HepG2 (cell line): ENCODE results near the gene RYK. TPM values are rescaled to one million over a fixed set of nuclear protein-coding genes. Genes with fewer than 3 reads are reported as not detected.

Source experiments
- BORCS8-MEF2B ChIP-seq: sonication (generic); formaldehyde crosslinking; IDR thresholded peaks from 2 replicates; pipeline ENCODE4 v1.8.0; 2022; ENCODE audit warnings: mild to moderate bottlenecking, missing genetic modification reagents
- JUND ChIP-seq: sonication (generic); formaldehyde crosslinking; IDR thresholded peaks from 2 replicates; pipeline ENCODE4 v1.8.0; 2022; ENCODE audit warnings: mild to moderate bottlenecking, missing genetic modification reagents
- MIXL1 ChIP-seq: IDR thresholded peaks from 2 replicates; pipeline ENCODE4 v1.6.1; 2016
- NAIF1 ChIP-seq: sonication (generic); formaldehyde crosslinking; IDR thresholded peaks from 2 replicates; pipeline ENCODE4 v1.5.0; 2020; ENCODE audit warnings: mild to moderate bottlenecking, missing genetic modification reagents, borderline replicate concordance
- NPAS2 ChIP-seq: sonication (generic); formaldehyde crosslinking; IDR thresholded peaks from 2 replicates; pipeline ENCODE4 v1.8.0; 2022; ENCODE audit warnings: mild to moderate bottlenecking, missing genetic modification reagents, borderline replicate concordance
- SMC3 ChIP-seq: IDR thresholded peaks from 2 replicates; pipeline ENCODE4 v1.6.1; 2011; ENCODE audit warnings: low read length, improper control_type of control experiment
- SRSF9 ChIP-seq: fragments of 200-400 bp; formaldehyde crosslinking; IDR thresholded peaks from 2 replicates; pipeline ENCODE4 v1.6.1; 2018; ENCODE audit warnings: borderline replicate concordance, mild to moderate bottlenecking, low read depth, low read length; ENCODE audit not compliant: insufficient read depth, poor library complexity, severe bottlenecking
- TCF7 ChIP-seq: sonication (generic); IDR thresholded peaks from 2 replicates; pipeline ENCODE4 v1.6.1; 2016; ENCODE audit warnings: antibody characterized with exemption, low read depth
- ZFX ChIP-seq: sonication (generic); formaldehyde crosslinking; IDR thresholded peaks from 2 replicates; pipeline ENCODE4 v1.4.0; 2020; ENCODE audit warnings: mild to moderate bottlenecking, low read depth, missing genetic modification reagents, moderate library complexity
- polyA plus RNA-seq, 8 experiments: library from polyadenylated mRNA; depleted of rRNA in 3 of 8; stranded (reverse) in 7 of 8; unstranded in 1 of 8; fragments of >200 nt; fragmentation: Illumina TruSeq in 4 of 8; extraction: Trizol in 4 of 8; gene quantifications; 2 replicates each; pipeline versions ENCODE4 v1.2.1 to v1.2.3, GENCODE V29; 2011 to 2016; ENCODE audit warnings: low read depth in 4 of 8, missing spikeins in 1 of 8, mixed read lengths in 1 of 8; ENCODE audit not compliant: insufficient read depth in 1 of 8
- total RNA-seq, 5 experiments: library from RNA; depleted of rRNA; stranded (reverse); fragments of >200 nt; fragmentation: Illumina TruSeq; extraction: Trizol; gene quantifications; 2 replicates each; pipeline ENCODE4 v1.2.3, GENCODE V29; 2016; ENCODE audit warnings: low read depth in 1 of 5
- TF ChIP-seq, protein P1 (sequence below), 2 experiments: fragments of 450-650 bp in 1 of 2; sonication (generic) in 1 of 2; formaldehyde crosslinking; IDR thresholded peaks; 2 replicates each; pipeline versions ENCODE4 v1.5.0 to v1.8.0; 2020 to 2022; ENCODE audit warnings: mild to moderate bottlenecking in 1 of 2, missing genetic modification reagents in 1 of 2
- TF ChIP-seq, protein P2 (sequence below): sonication (generic); formaldehyde crosslinking; IDR thresholded peaks from 2 replicates; pipeline ENCODE4 v1.5.1; 2020; ENCODE audit warnings: mild to moderate bottlenecking, missing genetic modification reagents, borderline replicate concordance

Gene RYK
- total and polyA plus RNA-seq, 2 of the 13 experiments (the other 11 are each of a cell fraction or from before 2014, with no cell fraction given) = 35.0 to 66.2 TPM

DNA sequence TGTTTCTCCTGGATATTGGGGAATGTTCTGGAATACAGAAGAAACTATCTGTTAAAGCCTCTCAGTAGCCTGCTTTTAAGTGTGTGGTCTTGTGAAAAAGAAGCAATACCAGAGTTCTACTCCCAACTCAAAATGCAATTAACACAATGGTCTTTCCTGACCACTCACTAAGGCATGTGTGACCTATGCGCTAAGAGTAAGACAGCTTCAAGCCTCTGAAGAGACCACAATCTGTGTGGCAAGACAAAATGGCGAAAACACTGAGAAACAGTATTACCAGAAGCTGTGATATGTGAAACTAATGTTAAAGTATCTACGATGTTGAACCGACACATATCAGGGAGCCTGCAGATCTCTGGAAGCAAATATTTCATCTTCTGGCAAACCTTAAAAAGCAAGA is 33.8 kb downstream of the RYK start (continued):
- TF ChIP-seq, protein P1, sequence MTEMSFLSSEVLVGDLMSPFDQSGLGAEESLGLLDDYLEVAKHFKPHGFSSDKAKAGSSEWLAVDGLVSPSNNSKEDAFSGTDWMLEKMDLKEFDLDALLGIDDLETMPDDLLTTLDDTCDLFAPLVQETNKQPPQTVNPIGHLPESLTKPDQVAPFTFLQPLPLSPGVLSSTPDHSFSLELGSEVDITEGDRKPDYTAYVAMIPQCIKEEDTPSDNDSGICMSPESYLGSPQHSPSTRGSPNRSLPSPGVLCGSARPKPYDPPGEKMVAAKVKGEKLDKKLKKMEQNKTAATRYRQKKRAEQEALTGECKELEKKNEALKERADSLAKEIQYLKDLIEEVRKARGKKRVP (CRISPR knock-in tag; IDR thresholded peaks at IDR 0.05) = no peak
- TF ChIP-seq NAIF1 (CRISPR knock-in tag) (no peak), NPAS2 (CRISPR knock-in tag) (no peak), BORCS8-MEF2B (CRISPR knock-in tag) (no peak), MIXL1 (CRISPR knock-in tag) (no peak), ZFX (CRISPR knock-in tag) (no peak), SRSF9 (no peak), TCF7 (no peak), JUND (CRISPR knock-in tag) (no peak), SMC3 (no peak)
- TF ChIP-seq, protein P2, sequence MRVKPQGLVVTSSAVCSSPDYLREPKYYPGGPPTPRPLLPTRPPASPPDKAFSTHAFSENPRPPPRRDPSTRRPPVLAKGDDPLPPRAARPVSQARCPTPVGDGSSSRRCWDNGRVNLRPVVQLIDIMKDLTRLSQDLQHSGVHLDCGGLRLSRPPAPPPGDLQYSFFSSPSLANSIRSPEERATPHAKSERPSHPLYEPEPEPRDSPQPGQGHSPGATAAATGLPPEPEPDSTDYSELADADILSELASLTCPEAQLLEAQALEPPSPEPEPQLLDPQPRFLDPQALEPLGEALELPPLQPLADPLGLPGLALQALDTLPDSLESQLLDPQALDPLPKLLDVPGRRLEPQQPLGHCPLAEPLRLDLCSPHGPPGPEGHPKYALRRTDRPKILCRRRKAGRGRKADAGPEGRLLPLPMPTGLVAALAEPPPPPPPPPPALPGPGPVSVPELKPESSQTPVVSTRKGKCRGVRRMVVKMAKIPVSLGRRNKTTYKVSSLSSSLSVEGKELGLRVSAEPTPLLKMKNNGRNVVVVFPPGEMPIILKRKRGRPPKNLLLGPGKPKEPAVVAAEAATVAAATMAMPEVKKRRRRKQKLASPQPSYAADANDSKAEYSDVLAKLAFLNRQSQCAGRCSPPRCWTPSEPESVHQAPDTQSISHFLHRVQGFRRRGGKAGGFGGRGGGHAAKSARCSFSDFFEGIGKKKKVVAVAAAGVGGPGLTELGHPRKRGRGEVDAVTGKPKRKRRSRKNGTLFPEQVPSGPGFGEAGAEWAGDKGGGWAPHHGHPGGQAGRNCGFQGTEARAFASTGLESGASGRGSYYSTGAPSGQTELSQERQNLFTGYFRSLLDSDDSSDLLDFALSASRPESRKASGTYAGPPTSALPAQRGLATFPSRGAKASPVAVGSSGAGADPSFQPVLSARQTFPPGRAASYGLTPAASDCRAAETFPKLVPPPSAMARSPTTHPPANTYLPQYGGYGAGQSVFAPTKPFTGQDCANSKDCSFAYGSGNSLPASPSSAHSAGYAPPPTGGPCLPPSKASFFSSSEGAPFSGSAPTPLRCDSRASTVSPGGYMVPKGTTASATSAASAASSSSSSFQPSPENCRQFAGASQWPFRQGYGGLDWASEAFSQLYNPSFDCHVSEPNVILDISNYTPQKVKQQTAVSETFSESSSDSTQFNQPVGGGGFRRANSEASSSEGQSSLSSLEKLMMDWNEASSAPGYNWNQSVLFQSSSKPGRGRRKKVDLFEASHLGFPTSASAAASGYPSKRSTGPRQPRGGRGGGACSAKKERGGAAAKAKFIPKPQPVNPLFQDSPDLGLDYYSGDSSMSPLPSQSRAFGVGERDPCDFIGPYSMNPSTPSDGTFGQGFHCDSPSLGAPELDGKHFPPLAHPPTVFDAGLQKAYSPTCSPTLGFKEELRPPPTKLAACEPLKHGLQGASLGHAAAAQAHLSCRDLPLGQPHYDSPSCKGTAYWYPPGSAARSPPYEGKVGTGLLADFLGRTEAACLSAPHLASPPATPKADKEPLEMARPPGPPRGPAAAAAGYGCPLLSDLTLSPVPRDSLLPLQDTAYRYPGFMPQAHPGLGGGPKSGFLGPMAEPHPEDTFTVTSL (CRISPR knock-in tag) = no peak
